ENCODE data around the gene HNF4A.

DNA sequence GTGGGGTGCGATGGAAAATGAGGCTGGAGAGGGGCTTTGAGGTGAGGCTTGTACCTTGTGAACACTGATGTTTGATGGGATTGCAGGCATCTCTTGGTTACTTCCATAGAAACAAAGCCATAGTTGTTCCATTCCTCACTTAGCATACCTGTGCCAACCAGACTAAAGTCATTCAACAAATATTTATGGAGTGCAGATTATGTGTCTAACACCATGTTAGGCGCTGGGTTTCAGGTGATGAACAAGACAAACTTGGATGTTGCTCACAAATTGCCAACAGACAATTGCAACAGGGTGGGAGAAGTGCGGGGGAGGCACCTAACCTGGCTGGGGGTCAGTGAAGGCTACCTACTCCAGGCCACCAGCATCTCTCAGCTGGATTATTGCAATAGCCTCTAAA is 121.7 kb downstream of the HNF4A start:
- TF ChIP-seq, protein P1, sequence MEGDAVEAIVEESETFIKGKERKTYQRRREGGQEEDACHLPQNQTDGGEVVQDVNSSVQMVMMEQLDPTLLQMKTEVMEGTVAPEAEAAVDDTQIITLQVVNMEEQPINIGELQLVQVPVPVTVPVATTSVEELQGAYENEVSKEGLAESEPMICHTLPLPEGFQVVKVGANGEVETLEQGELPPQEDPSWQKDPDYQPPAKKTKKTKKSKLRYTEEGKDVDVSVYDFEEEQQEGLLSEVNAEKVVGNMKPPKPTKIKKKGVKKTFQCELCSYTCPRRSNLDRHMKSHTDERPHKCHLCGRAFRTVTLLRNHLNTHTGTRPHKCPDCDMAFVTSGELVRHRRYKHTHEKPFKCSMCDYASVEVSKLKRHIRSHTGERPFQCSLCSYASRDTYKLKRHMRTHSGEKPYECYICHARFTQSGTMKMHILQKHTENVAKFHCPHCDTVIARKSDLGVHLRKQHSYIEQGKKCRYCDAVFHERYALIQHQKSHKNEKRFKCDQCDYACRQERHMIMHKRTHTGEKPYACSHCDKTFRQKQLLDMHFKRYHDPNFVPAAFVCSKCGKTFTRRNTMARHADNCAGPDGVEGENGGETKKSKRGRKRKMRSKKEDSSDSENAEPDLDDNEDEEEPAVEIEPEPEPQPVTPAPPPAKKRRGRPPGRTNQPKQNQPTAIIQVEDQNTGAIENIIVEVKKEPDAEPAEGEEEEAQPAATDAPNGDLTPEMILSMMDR (IDR thresholded peaks at IDR 0.05; ENCODE audit: poor library complexity, severe bottlenecking) = no peak
- TF ChIP-seq EP300 (conservative IDR thresholded peaks at IDR 0.05; ENCODE audit: poor library complexity, severe bottlenecking) (no peak), EZH2 (IDR thresholded peaks at IDR 0.05; ENCODE audit: borderline replicate concordance, insufficient read depth, low read length, poor library complexity, severe bottlenecking) (no peak), POLR2AphosphoS5 (IDR thresholded peaks at IDR 0.05) (no peak), RAD21 (conservative IDR thresholded peaks at IDR 0.05) (no peak)
- TF ChIP-seq, protein P2, sequence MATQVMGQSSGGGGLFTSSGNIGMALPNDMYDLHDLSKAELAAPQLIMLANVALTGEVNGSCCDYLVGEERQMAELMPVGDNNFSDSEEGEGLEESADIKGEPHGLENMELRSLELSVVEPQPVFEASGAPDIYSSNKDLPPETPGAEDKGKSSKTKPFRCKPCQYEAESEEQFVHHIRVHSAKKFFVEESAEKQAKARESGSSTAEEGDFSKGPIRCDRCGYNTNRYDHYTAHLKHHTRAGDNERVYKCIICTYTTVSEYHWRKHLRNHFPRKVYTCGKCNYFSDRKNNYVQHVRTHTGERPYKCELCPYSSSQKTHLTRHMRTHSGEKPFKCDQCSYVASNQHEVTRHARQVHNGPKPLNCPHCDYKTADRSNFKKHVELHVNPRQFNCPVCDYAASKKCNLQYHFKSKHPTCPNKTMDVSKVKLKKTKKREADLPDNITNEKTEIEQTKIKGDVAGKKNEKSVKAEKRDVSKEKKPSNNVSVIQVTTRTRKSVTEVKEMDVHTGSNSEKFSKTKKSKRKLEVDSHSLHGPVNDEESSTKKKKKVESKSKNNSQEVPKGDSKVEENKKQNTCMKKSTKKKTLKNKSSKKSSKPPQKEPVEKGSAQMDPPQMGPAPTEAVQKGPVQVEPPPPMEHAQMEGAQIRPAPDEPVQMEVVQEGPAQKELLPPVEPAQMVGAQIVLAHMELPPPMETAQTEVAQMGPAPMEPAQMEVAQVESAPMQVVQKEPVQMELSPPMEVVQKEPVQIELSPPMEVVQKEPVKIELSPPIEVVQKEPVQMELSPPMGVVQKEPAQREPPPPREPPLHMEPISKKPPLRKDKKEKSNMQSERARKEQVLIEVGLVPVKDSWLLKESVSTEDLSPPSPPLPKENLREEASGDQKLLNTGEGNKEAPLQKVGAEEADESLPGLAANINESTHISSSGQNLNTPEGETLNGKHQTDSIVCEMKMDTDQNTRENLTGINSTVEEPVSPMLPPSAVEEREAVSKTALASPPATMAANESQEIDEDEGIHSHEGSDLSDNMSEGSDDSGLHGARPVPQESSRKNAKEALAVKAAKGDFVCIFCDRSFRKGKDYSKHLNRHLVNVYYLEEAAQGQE (IDR thresholded peaks at IDR 0.05; ENCODE audit: borderline replicate concordance) = no peak
